HepG2 (cell line): Measurements from ENCODE around the gene RASSF8. TPM values are rescaled to one million over a fixed set of nuclear protein-coding genes. Genes with fewer than 3 reads are reported as not detected.

Experiments
- JUNB ChIP-seq: sonication (generic); formaldehyde crosslinking; IDR thresholded peaks from 2 replicates; pipeline ENCODE4 v1.8.0; 2022; ENCODE audit warnings: missing genetic modification reagents, mild to moderate bottlenecking, borderline replicate concordance
- NFKBIZ ChIP-seq: IDR thresholded peaks from 2 replicates; pipeline ENCODE4 v1.6.1; 2018; ENCODE audit warnings: missing genetic modification reagents, missing compliant biosample characterization
- SCMH1 ChIP-seq: sonication (generic); formaldehyde crosslinking; IDR thresholded peaks from 2 replicates; pipeline ENCODE4 v1.9.0; 2021; ENCODE audit warnings: missing genetic modification reagents, mild to moderate bottlenecking, borderline replicate concordance
- ZFYVE20 ChIP-seq: sonication (generic); formaldehyde crosslinking; IDR thresholded peaks from 2 replicates; pipeline ENCODE4 v1.8.0; 2023; ENCODE audit warnings: low read depth, mild to moderate bottlenecking, moderate library complexity, missing genetic modification reagents, borderline replicate concordance
- ZNF570 ChIP-seq: sonication (generic); formaldehyde crosslinking; IDR thresholded peaks from 2 replicates; pipeline ENCODE4 v1.4.0; 2020; ENCODE audit warnings: mild to moderate bottlenecking, missing genetic modification reagents, borderline replicate concordance
- ZNF619 ChIP-seq: sonication (generic); formaldehyde crosslinking; IDR thresholded peaks from 2 replicates; pipeline ENCODE4 v1.4.0; 2020; ENCODE audit warnings: mild to moderate bottlenecking, missing genetic modification reagents
- polyA plus RNA-seq, 8 experiments: library from polyadenylated mRNA; depleted of rRNA in 3 of 8; stranded (reverse) in 7 of 8; unstranded in 1 of 8; fragments of >200 nt; fragmentation: Illumina TruSeq in 4 of 8; extraction: Trizol in 4 of 8; gene quantifications; 2 replicates each; pipeline versions ENCODE4 v1.2.1 to v1.2.3, GENCODE V29; 2011 to 2016; ENCODE audit warnings: low read depth in 4 of 8, missing spikeins in 1 of 8, mixed read lengths in 1 of 8; ENCODE audit not compliant: insufficient read depth in 1 of 8
- total RNA-seq, 5 experiments: library from RNA; depleted of rRNA; stranded (reverse); fragments of >200 nt; fragmentation: Illumina TruSeq; extraction: Trizol; gene quantifications; 2 replicates each; pipeline ENCODE4 v1.2.3, GENCODE V29; 2016; ENCODE audit warnings: low read depth in 1 of 5
- TF ChIP-seq, protein P1 (sequence below): sonication (generic); formaldehyde crosslinking; IDR thresholded peaks from 2 replicates; pipeline ENCODE4 v1.4.0; 2020; ENCODE audit warnings: mild to moderate bottlenecking, missing genetic modification reagents
- TF ChIP-seq, protein P2 (sequence below): IDR thresholded peaks from 2 replicates; pipeline ENCODE4 v1.4.0; 2020; ENCODE audit warnings: mild to moderate bottlenecking, missing genetic modification reagents

RASSF8 gene
- total and polyA plus RNA-seq, 2 of the 13 experiments (the other 11 are each of a cell fraction or from before 2014, with no cell fraction given): 0.82 to 9.2 TPM

DNA sequence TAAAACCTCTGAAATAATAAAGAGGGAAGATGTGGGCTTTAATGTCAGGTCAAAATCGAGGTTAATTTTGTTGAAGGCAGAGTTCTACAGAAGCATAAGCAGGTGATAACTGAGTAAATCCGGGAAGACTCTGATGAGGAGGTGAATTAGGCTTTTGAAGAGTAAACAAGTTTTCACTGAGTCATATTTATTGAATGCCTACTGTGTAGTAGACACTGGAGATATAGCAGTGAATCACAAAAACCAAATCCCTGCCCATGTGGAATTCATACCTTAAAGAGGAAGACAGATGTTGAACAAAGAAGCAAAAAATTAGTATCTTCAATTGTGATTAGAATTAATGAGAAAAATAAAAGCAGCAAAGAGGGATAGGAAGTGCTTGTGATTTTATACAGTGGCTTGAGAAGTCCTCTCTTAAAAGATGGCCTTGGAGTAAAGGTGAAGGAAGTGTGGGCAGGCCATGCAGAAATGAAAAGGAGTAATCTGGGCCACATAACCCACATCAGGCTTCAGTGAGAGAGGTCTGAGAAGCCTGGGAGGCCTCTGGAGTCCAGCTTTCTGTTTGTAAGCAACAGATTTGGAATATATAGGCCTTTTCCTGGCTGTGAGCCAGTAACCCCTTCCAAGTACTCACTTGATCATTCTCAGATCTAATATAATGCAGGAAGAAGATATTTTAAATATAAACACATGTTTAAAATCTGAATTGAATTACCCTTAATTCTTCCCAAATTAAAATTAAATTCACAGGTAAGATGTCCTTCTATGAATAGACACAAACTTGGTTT is 119.6 kb downstream of the RASSF8 start (continued):
- TF ChIP-seq, protein P1, sequence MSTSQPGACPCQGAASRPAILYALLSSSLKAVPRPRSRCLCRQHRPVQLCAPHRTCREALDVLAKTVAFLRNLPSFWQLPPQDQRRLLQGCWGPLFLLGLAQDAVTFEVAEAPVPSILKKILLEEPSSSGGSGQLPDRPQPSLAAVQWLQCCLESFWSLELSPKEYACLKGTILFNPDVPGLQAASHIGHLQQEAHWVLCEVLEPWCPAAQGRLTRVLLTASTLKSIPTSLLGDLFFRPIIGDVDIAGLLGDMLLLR (CRISPR knock-in tag): no peak
- TF ChIP-seq JUNB (CRISPR knock-in tag) (no peak), ZNF619 (CRISPR knock-in tag) (no peak), ZFYVE20 (CRISPR knock-in tag) (no peak), NFKBIZ (no peak), ZNF570 (CRISPR knock-in tag) (no peak), SCMH1 (CRISPR knock-in tag) (no peak)
- TF ChIP-seq, protein P2, sequence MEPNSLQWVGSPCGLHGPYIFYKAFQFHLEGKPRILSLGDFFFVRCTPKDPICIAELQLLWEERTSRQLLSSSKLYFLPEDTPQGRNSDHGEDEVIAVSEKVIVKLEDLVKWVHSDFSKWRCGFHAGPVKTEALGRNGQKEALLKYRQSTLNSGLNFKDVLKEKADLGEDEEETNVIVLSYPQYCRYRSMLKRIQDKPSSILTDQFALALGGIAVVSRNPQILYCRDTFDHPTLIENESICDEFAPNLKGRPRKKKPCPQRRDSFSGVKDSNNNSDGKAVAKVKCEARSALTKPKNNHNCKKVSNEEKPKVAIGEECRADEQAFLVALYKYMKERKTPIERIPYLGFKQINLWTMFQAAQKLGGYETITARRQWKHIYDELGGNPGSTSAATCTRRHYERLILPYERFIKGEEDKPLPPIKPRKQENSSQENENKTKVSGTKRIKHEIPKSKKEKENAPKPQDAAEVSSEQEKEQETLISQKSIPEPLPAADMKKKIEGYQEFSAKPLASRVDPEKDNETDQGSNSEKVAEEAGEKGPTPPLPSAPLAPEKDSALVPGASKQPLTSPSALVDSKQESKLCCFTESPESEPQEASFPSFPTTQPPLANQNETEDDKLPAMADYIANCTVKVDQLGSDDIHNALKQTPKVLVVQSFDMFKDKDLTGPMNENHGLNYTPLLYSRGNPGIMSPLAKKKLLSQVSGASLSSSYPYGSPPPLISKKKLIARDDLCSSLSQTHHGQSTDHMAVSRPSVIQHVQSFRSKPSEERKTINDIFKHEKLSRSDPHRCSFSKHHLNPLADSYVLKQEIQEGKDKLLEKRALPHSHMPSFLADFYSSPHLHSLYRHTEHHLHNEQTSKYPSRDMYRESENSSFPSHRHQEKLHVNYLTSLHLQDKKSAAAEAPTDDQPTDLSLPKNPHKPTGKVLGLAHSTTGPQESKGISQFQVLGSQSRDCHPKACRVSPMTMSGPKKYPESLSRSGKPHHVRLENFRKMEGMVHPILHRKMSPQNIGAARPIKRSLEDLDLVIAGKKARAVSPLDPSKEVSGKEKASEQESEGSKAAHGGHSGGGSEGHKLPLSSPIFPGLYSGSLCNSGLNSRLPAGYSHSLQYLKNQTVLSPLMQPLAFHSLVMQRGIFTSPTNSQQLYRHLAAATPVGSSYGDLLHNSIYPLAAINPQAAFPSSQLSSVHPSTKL (CRISPR knock-in tag): no peak
